Smooth muscle cell (in vitro differentiated cells): ENCODE measurements around the gene TEAD3. TPM values are rescaled to one million over a fixed set of nuclear protein-coding genes. Genes with fewer than 3 reads are reported as not detected.

Source experiments
- DNase-seq: peaks from one replicate; lab custom pipeline; 2025; ENCODE audit not compliant: unreplicated experiment; lab: John Stamatoyannopoulos, UW
- H2AFZ ChIP-seq: fragments of 200-600 bp; sonication (generic); 2 replicates; pipeline ENCODE4 v1.6.0; 2016; ENCODE audit warnings: antibody characterized with exemption, low read depth, mild to moderate bottlenecking
- H3F3A ChIP-seq: fragments of 200-600 bp; sonication (generic); 2 replicates; pipeline ENCODE4 v1.6.0; 2017; ENCODE audit warnings: antibody characterized with exemption, low read depth
- H3K27ac ChIP-seq: fragments of 200-600 bp; sonication (generic); 2 replicates; pipeline ENCODE4 v1.5.1; 2016; ENCODE audit warnings: low read depth, mild to moderate bottlenecking
- H3K27me3 ChIP-seq: fragments of 200-600 bp; sonication (generic); 2 replicates; pipeline ENCODE4 v1.6.1; 2016; ENCODE audit warnings: low read depth, mild to moderate bottlenecking
- H3K36me3 ChIP-seq: fragments of 200-600 bp; sonication (generic); 2 replicates; pipeline ENCODE4 v1.5.1; 2016; ENCODE audit warnings: low read depth
- H3K4me1 ChIP-seq: fragments of 200-600 bp; sonication (generic); 2 replicates; pipeline ENCODE4 v1.5.1; 2016; ENCODE audit warnings: low read depth
- H3K4me2 ChIP-seq: fragments of 200-600 bp; sonication (generic); 2 replicates; pipeline ENCODE4 v1.6.0; 2016; ENCODE audit warnings: mild to moderate bottlenecking
- H3K4me3 ChIP-seq: fragments of 200-600 bp; sonication (generic); 2 replicates; pipeline ENCODE4 v1.5.1; 2016; ENCODE audit warnings: mild to moderate bottlenecking
- H3K79me2 ChIP-seq: fragments of 200-600 bp; sonication (generic); 2 replicates; pipeline ENCODE4 v1.6.0; 2016; ENCODE audit warnings: low read depth, mild to moderate bottlenecking
- H3K9ac ChIP-seq: fragments of 200-600 bp; sonication (generic); 2 replicates; pipeline ENCODE4 v1.6.0; 2016; ENCODE audit warnings: low read depth
- H3K9me3 ChIP-seq: fragments of 200-600 bp; sonication (generic); replicated peaks from 2 replicates; pipeline ENCODE4 v1.5.1; 2016; ENCODE audit warnings: low read depth
- H4K20me1 ChIP-seq: fragments of 200-600 bp; sonication (generic); 2 replicates; pipeline ENCODE4 v1.6.0; 2016; ENCODE audit warnings: low read depth
- WGBS: methylation state at CpG from one replicate; pipeline ENCODE4 v1.1.7; 2016; ENCODE audit warnings: low lambda C conversion rate; 5-methylcytosine and 5-hydroxymethylcytosine counted together
- polyA plus RNA-seq: library from polyadenylated mRNA; unstranded; fragments of >200 nt; fragmentation: Nextera tagmentation; extraction: Ambion mirVana; gene quantifications from 2 replicates; pipeline ENCODE4 v1.2.1, GENCODE V29; 2016
- total RNA-seq: library from RNA; depleted of rRNA; stranded (reverse); fragments of >200 nt; gene quantifications from 2 replicates; pipeline ENCODE4 v1.2.3, GENCODE V29; 2014
- TF ChIP-seq, protein P1 (sequence below): fragments of 200-600 bp; sonication (generic); IDR thresholded peaks from 2 replicates; pipeline ENCODE4 v1.5.1; 2017; ENCODE audit warnings: borderline replicate concordance, mild to moderate bottlenecking, antibody characterized with exemption; ENCODE audit not compliant: insufficient read depth, poor library complexity, severe bottlenecking

TEAD3 gene
- total and polyA plus RNA-seq, 2 experiments from 2014 or later: 29.1 to 40.6 TPM

DNA sequence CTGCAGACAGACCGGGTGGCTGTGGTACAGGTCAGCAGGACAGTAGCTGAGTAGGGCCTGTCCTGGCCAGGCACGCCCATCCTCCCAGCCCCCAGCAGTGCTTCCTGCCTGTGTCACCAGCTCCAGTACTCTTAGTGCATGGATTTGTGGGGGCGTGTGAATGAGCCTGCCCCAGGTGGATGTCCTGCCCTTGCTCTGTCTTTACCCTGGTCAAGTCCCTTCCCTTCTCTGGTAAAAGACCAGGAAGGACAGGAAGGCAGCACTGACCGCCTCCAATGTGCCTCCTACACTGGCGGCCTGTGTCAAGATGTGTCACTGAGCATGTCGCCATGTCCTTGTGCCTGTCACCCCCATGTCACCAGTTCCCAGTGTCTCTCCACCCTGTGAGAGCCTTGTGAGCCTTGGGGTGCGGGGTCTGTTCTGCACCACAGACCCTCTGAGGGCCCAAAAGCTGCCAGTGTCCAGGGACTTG lies 11.9 kb downstream of the TEAD3 start:
- Histone ChIP-seq H3K9ac (peak overlapping the region; percentile 29), H3K4me1 (peaks cover 47% of the 10 kb centered on the region), H3K9me3 (no peaks in the 10 kb centered on the region), H2AFZ (no peak overlapping the region), H3K36me3 (no peaks in the 10 kb centered on the region), H3K27ac (peak overlapping the region; percentile 94), H3K4me3 (no peak overlapping the region), H4K20me1 (peaks cover 78% of the 10 kb centered on the region), H3K4me2 (peak overlapping the region; percentile 80), H3K79me2 (peaks cover 56% of the 10 kb centered on the region), H3K27me3 (no peaks in the 10 kb centered on the region), H3F3A (peaks cover 6% of the 10 kb centered on the region)
- DNase-seq: no peak
- TF ChIP-seq, protein P1, sequence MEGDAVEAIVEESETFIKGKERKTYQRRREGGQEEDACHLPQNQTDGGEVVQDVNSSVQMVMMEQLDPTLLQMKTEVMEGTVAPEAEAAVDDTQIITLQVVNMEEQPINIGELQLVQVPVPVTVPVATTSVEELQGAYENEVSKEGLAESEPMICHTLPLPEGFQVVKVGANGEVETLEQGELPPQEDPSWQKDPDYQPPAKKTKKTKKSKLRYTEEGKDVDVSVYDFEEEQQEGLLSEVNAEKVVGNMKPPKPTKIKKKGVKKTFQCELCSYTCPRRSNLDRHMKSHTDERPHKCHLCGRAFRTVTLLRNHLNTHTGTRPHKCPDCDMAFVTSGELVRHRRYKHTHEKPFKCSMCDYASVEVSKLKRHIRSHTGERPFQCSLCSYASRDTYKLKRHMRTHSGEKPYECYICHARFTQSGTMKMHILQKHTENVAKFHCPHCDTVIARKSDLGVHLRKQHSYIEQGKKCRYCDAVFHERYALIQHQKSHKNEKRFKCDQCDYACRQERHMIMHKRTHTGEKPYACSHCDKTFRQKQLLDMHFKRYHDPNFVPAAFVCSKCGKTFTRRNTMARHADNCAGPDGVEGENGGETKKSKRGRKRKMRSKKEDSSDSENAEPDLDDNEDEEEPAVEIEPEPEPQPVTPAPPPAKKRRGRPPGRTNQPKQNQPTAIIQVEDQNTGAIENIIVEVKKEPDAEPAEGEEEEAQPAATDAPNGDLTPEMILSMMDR: no peak
- WGBS: 69% methylated on average over 7 of the region's 7 CpGs

DNA sequence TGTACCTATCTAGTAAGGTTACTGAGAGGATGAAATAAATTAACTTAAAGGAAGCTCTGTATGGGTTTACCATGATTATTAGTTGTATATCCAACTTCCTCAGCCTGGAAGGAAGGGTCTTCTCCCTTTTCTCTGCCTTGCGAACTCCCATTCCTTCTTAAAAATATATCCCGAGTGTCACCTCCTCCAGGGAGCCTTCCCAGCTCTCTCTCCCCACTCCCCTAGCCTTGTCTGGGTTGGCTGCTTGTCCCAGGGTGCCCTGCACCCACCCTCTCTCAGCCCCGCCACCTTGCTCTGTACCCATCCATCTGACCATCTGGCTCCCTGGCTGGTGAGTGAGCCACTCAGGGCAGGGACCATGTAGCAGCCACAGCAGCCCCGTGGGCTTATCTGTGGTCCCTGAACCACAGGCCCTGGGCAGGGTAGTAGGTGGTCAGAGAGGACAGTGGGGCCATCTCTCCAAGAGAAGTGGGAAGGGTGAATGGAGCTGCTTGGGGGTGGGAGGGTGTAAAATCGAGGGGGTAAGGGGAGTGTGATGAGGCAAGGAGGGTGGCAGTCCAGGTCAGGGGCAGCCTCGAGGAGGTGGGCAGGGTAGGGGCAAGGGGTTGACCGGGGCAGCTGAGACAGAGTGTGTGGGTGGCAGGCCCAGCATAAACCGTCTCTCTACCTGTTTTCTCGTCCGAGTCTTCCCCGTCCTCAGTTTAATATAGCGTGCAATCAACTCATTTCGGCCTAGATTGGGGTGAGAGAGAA lies 12.8 kb downstream of the TEAD3 start:
- H3K27ac ChIP-seq: no peak overlapping the region
- peaks cover 71% of the 10 kb centered on the region for H4K20me1 ChIP-seq
- H3K9me3 ChIP-seq: no peaks in the 10 kb centered on the region
- H3K36me3 ChIP-seq: no peaks in the 10 kb centered on the region
- H3F3A ChIP-seq: peaks cover 5% of the 10 kb centered on the region
- H3K4me3 ChIP-seq: no peak overlapping the region
- H3K79me2 ChIP-seq: peaks cover 47% of the 10 kb centered on the region
- 90% methylated on average over 13 of the region's 13 CpGs for WGBS
- no peak overlapping the region for H2AFZ ChIP-seq
- DNase-seq: no peak
- no peak overlapping the region for H3K4me2 ChIP-seq
- H3K4me1 ChIP-seq: peaks cover 38% of the 10 kb centered on the region
- TF ChIP-seq, protein P1: no peak
- H3K9ac ChIP-seq: no peak overlapping the region
- no peaks in the 10 kb centered on the region for H3K27me3 ChIP-seq

DNA sequence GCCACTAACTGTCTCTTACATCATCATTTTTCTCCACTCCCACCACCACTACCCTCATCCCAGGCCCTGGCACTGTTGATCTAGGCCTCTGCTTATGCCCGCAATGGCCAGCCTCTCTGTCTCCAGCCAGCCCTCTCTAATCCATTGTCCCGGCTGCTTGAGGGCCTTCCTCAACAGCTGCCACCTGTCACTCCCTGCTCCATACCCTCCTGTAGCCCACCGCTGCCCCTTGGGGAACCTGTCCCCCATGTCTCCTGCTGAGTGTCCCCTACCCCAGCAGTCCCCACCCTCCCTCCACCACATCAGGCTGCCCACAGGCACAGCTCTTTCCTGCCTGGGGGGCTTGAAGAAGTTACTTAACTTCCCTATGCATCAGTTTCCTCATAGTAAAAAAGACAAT lies 13.4 kb downstream of the TEAD3 start:
- peaks cover 33% of the 10 kb centered on the region for H3K4me1 ChIP-seq
- H3K79me2 ChIP-seq: peaks cover 42% of the 10 kb centered on the region
- no peak overlapping the region for H3K4me3 ChIP-seq
- no peaks in the 10 kb centered on the region for H3K9me3 ChIP-seq
- no peaks in the 10 kb centered on the region for H3K36me3 ChIP-seq
- H3K9ac ChIP-seq: no peak overlapping the region
- H3K27me3 ChIP-seq: no peaks in the 10 kb centered on the region
- no peaks in the 10 kb centered on the region for H3F3A ChIP-seq
- no peak overlapping the region for H3K27ac ChIP-seq
- DNase-seq: no peak
- no peak overlapping the region for H3K4me2 ChIP-seq
- 91% methylated on average over 3 of the region's 3 CpGs for WGBS
- no peak overlapping the region for H2AFZ ChIP-seq
- peaks cover 66% of the 10 kb centered on the region for H4K20me1 ChIP-seq
- TF ChIP-seq, protein P1: no peak

- Histone ChIP-seq H3K79me2 (peaks cover 37% of the 10 kb centered on the region), H3K9ac (no peak overlapping the region), H3K9me3 (no peaks in the 10 kb centered on the region), H3K4me2 (no peak overlapping the region), H4K20me1 (peaks cover 62% of the 10 kb centered on the region), H3K27ac (no peak overlapping the region), H3K36me3 (no peaks in the 10 kb centered on the region), H3K4me1 (peaks cover 28% of the 10 kb centered on the region), H3K27me3 (no peaks in the 10 kb centered on the region), H3K4me3 (no peak overlapping the region), H3F3A (no peaks in the 10 kb centered on the region), H2AFZ (no peak overlapping the region)
- 96% methylated on average over 4 of the region's 4 CpGs for WGBS
- TF ChIP-seq, protein P1: no peak
- no peak for DNase-seq
These were observed 13.8 kb downstream of the TEAD3 start for GRCh38 chr6:35483062-35483461.
